Heart right ventricle (tissue), 16 donors: ENCODE measurements around the gene TANGO2. TPM values are rescaled to one million over a fixed set of nuclear protein-coding genes. Genes with fewer than 3 reads are reported as not detected.

Source experiments
- ATAC-seq, 8 donors: fragments of 200-7000 bp; cut with Tn5 transposase; one replicate each; pipeline ENCODE4 v1.9.1; 2020; ENCODE audit warnings: mild to moderate bottlenecking in 8 of 8, moderate library complexity in 8 of 8, moderate number of reproducible peaks in 1 of 8
- DNase-seq, 2 donors: peaks; one replicate each; pipeline ENCODE4 v3.0.0-alpha.2; 2020
- H3K27ac ChIP-seq, 10 donors: fragments of 200-600 bp; sonication (generic) in 2 of 10; one replicate each; pipeline versions ENCODE4 v1.5.0 to v1.8.0; 2020 to 2022; ENCODE audit warnings: mild to moderate bottlenecking in 3 of 10
- H3K27me3 ChIP-seq, 7 donors: fragments of 200-600 bp; one replicate each; pipeline ENCODE4 v1.8.0; 2021 to 2022; ENCODE audit warnings: mild to moderate bottlenecking in 2 of 7
- H3K36me3 ChIP-seq, 9 donors: fragments of 200-600 bp; sonication (generic) in 1 of 9; one replicate each; pipeline versions ENCODE4 v1.5.0 to v1.8.0; 2020 to 2022; ENCODE audit warnings: mild to moderate bottlenecking in 2 of 9
- H3K4me1 ChIP-seq, 9 donors: fragments of 200-600 bp; sonication (generic) in 1 of 9; one replicate each; pipeline versions ENCODE4 v1.5.0 to v1.8.0; 2020 to 2022; ENCODE audit warnings: mild to moderate bottlenecking in 4 of 9
- H3K4me3 ChIP-seq, 10 donors: fragments of 200-600 bp; sonication (generic) in 2 of 10; one replicate each; pipeline versions ENCODE4 v1.5.0 to v1.8.0; 2020 to 2022; ENCODE audit warnings: mild to moderate bottlenecking in 7 of 10, moderate library complexity in 2 of 10
- H3K9me3 ChIP-seq, 11 donors: fragments of 200-600 bp in 10 of 11; sonication (generic) in 2 of 11; one replicate each; pipeline versions ENCODE4 v1.5.0 to v1.8.0; 2013 to 2022; ENCODE audit warnings: mild to moderate bottlenecking in 2 of 11, control low read depth in 1 of 11, moderate library complexity in 1 of 11
- WGBS, 2 donors: extraction: QIAGEN DNeasy Blood & Tissue Kit; methylation state at CpG; one replicate each; pipeline ENCODE4 v1.1.7; 2013; ENCODE audit warnings: inconsistent platforms in 1 of 2; 5-methylcytosine and 5-hydroxymethylcytosine counted together
- intact Hi-C, 10 donors: fragments of 100-400 bp; cut with DNase I; formaldehyde crosslinking; loops; one replicate each; pipeline versions ENCODE4 v1.11.1 to v1.14.2; 2022
- polyA plus RNA-seq, 2 donors: library from polyadenylated mRNA; stranded (reverse); fragments of 200-250 nt; gene quantifications; one replicate each; pipeline ENCODE4 v1.2.3, GENCODE V29; 2013
- total RNA-seq, 10 donors: library from RNA; stranded (reverse); fragmentation: NEBNext Ultra II Directional in 3 of 10; extraction: Animal tissue kit (Norgen Biotek cat#: 25700) in 3 of 10; gene quantifications; one replicate each; pipeline versions ENCODE4 v1.2.1 to v1.2.4, GENCODE V29; 2021 to 2023
- TF ChIP-seq, protein P1 (sequence below), 9 donors: fragments of 200-600 bp; sonication (generic) in 2 of 9; IDR thresholded peaks; one replicate each; pipeline versions ENCODE4 v1.5.0 to v1.8.0; 2021 to 2022; ENCODE audit warnings: antibody characterized with exemption in 9 of 9, mild to moderate bottlenecking in 5 of 9, moderate library complexity in 1 of 9
- donor health status: Arrhythmogenic right ventricular cardiomyopathy.
- donor health status: ischemic (EF 13 %, LVEDD 7.1; RV severe dilation, severe dysfunction).
- donor health status: healthy with polysubstance abuse.
- donor health status: DM: no; HTN: yes; CAD: no.
- donor health status: DM: no; HTN: no; CAD: no.
- donor health status: ischemic (EF 25% LVEDD 6.9; RV normal size, moderate dysfunction).
- donor health status: ischemic (EF 25% LVEDD 5.7; RV mildly dilated, moderate dysfunction).
- donor health status: healthy.
- donor health status: DM: yes; HTN: yes; CAD: no.
- donor health status: Ischemic cardiomyopathy.
- donor health status: ischemic (EF 35%, LVEDD 5.7; RV mildly dilated, moderate dysfunction).
- donor health status: nonischemic (EF 11% LVEDD 7.7; RV severe dilation, severe dysfunction).
- donor health status: DM: yes; HTN: yes; CAD: no.
- donor health status: PGD.
- donor health status: ischemic (EF 29% LVEDD 5.4; RV normal size, mild dysfunction).
- donor health status: nonischemic (EF 23%, LVEDD 6.1; RV moderate dilation, normal function).

TANGO2 gene
- total and polyA plus RNA-seq, 12 donors, result 34.1 to 139 (median 81.0) TPM

DNA sequence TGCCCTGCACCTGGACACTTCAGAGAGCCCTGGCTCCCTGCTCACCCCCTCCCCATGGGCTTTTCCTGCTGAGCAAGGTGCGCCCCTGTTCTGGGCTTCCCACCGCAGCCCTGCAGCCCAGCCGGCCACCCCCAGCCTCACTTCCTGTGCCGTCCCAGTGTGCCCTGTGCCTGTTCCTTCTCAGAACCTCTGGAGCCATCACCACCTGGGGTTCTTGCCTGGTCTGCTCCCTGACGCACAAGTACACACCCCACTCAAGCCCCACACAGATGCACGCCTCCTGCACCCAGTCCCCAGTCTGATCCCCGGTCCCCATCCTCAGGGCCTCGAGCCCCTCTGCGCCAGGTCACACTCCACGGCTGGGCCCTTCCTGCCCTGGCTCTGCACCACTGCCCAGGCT, 35.3 kb downstream of the TANGO2 start:
- Histone ChIP-seq H3K36me3 (peaks cover 0 to 99% (median 53%) of the 10 kb centered on the region in 9 donors), H3K27ac (no peak overlapping the region), H3K9me3 (no peaks in the 10 kb centered on the region), H3K4me1 (peaks cover 0 to 21% (median 2%) of the 10 kb centered on the region in 9 donors), H3K27me3 (no peaks in the 10 kb centered on the region), H3K4me3 (no peak overlapping the region)
- WGBS, 2 donors, result 84 to 87% methylated on average over 10 of the region's 10 CpGs
- TF ChIP-seq, protein P1, sequence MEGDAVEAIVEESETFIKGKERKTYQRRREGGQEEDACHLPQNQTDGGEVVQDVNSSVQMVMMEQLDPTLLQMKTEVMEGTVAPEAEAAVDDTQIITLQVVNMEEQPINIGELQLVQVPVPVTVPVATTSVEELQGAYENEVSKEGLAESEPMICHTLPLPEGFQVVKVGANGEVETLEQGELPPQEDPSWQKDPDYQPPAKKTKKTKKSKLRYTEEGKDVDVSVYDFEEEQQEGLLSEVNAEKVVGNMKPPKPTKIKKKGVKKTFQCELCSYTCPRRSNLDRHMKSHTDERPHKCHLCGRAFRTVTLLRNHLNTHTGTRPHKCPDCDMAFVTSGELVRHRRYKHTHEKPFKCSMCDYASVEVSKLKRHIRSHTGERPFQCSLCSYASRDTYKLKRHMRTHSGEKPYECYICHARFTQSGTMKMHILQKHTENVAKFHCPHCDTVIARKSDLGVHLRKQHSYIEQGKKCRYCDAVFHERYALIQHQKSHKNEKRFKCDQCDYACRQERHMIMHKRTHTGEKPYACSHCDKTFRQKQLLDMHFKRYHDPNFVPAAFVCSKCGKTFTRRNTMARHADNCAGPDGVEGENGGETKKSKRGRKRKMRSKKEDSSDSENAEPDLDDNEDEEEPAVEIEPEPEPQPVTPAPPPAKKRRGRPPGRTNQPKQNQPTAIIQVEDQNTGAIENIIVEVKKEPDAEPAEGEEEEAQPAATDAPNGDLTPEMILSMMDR (IDR thresholded peaks at IDR 0.05), result no peak
- intact Hi-C loops, result no loop called here
- ATAC-seq (no peak), DNase-seq (no peak)

DNA sequence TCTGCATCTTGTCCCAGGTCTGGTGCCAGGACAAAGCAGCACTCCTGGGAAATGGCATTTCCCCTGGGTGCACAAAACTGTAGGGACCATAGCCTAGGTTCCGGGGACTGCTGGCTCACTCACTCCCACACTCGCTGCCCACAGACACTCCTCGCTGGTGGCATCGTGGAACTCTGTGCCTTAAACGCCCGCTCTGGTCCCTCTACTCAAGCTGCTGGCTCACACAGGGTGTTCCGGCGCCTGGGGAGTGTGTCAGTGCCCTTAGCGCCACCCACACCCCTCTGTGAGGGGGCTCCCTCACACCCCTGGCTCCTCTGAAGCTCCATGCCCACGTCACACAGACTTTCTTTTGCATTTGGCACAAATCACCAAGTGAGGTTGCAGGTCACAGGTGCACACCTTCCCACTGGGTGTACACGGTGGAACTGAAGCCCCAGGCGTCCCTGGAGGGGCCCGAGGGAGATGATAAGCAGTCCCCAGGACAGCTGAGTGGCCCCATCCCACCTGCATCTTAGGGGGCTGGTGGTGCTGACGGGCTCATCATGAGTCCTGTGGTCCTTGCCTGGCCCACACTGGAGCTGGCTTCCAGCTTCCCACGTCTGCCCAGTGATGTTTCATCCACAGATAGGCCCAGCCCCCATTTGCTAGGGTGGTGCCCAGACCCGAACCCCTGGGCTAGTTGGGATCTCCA, 35.9 kb downstream of the TANGO2 start:
- H3K4me1 ChIP-seq, result peaks cover 0 to 24% (median 5%) of the 10 kb centered on the region in 9 donors
- no peak for DNase-seq
- no peaks in the 10 kb centered on the region for H3K9me3 ChIP-seq
- no peak for ATAC-seq
- WGBS, 2 donors, result 91 to 92% methylated on average over 16 of the region's 16 CpGs
- no peak overlapping the region for H3K27ac ChIP-seq
- H3K36me3 ChIP-seq, result peaks cover 0 to 99% (median 51%) of the 10 kb centered on the region in 9 donors
- H3K4me3 ChIP-seq, result no peak overlapping the region
- TF ChIP-seq, protein P1 (IDR thresholded peaks at IDR 0.05), result no peak
- intact Hi-C loops, result no loop called here
- no peaks in the 10 kb centered on the region for H3K27me3 ChIP-seq

DNA sequence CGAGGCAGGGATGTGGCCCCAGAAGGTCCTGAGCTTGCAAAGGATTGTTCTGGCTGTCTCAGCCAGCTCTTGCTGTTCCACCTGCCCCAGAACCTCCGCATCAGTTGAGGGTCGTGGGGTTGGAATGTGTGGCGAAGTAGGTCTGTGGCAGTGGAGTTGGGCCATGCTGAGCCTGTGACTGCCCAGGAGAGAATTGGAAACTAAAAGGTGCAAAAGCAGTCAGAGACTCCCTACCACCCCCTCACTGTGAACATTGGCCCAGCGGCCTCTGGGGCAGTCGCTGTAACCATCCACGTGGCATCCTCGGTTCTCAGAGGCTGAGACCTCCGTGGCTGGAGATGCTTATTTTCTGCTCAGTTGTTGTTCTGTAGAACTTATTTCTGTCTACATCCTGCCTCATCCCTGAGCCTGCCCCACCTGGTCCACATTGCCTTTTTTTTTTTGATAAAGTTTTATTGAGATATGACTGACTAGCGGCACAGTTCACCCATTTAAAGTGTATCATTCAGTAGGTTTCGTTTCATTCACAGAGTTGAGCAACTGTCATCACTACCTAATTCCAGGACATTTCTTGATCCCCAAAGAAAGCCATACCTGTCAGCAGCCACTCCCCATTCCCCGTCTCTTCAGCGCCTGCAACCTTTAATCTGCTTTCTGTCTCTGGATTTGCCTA, 36.8 kb downstream of the TANGO2 start:
- Histone ChIP-seq H3K27ac (no peak overlapping the region), H3K9me3 (no peaks in the 10 kb centered on the region), H3K4me3 (no peak overlapping the region), H3K36me3 (peaks cover 0 to 99% (median 58%) of the 10 kb centered on the region in 9 donors), H3K4me1 (peaks cover 0 to 24% (median 5%) of the 10 kb centered on the region in 9 donors), H3K27me3 (no peaks in the 10 kb centered on the region)
- ATAC-seq (no peak), DNase-seq (no peak)
- 95 to 97% methylated on average over 13 of the region's 13 CpGs for WGBS, 2 donors
- intact Hi-C loops, result no loop called here
- TF ChIP-seq, protein P1 (IDR thresholded peaks at IDR 0.05), result no peak

DNA sequence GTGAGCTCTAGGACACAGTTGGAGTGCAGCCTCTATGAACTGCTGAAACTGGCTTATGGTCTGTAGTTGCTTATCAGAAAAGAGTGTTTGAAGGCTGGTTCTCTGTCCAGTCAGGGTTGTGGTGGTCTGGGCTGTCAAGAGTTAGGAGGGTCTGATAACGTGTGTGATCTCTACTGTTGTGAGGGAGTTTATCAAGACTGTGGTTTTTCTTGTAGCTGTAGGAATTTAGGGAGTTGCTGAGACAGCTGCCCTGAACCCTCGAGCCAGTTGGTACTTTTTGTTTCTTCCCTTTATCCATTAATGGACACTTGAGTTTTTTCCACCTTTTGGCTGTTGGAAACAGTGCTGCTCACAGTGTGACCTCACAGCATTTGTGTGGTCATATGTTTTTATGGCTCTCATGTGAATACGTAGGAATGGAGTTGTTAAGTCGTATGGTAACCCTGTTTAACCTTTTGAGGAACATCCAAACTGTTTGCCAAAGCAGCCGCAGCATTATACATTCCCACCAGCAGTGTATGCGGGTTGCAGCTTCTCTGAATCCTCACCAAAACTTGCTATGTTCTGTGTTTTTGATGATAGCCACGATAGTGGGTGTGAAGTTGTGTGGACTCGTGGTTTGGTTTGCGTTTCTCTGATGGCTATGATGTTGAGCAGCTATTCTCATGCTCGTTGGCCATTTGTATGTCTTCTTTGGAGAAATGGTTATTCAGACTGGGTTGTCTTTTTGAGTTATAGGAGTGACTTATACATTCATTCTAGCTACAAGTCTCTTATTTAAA, 38.3 kb downstream of the TANGO2 start:
- H3K4me3 ChIP-seq, result no peak overlapping the region
- 81 to 88% methylated on average over 10 of the region's 10 CpGs for WGBS, 2 donors
- peaks cover 0 to 99% (median 58%) of the 10 kb centered on the region in 9 donors for H3K36me3 ChIP-seq
- ATAC-seq (no peak), DNase-seq (no peak)
- TF ChIP-seq, protein P1 (IDR thresholded peaks at IDR 0.05), result no peak
- H3K4me1 ChIP-seq, result peaks cover 0 to 12% (median 4%) of the 10 kb centered on the region in 9 donors
- no peak overlapping the region for H3K27ac ChIP-seq
- H3K27me3 ChIP-seq, result no peaks in the 10 kb centered on the region
- intact Hi-C loops, result no loop called here
- no peaks in the 10 kb centered on the region for H3K9me3 ChIP-seq
